GM12878 (cell line): Measurements from ENCODE around the gene TDRD9. TPM values are rescaled to one million over a fixed set of nuclear protein-coding genes. Genes with fewer than 3 reads are reported as not detected.

ENCODE experiments used
- ATAC-seq: fragments of 200-7000 bp; cut with Tn5 transposase; 3 replicates; pipeline ENCODE4 v1.9.1; 2020; ENCODE audit warnings: mild to moderate bottlenecking, moderate library complexity
- BruUV-seq: library from RNA; stranded (reverse); fragments of 400-500 nt; replicated peaks from 2 replicates; lab custom pipeline; 2021; lab: Mats Ljungman, UMichigan
- CTCF ChIA-PET: fragments of 300-600 bp; sonication (Branson Sonifier 250); formaldehyde crosslinking; extraction: SDS; loops from one replicate; lab custom pipeline; 2021; ENCODE audit warnings: inconsistent platforms; lab: Yijun Ruan, JAX
- POLR2A ChIA-PET: fragments of 350-600 bp; formaldehyde crosslinking; extraction: SDS; loops from one replicate; lab custom pipeline; 2021; ENCODE audit warnings: inconsistent platforms; lab: Charles Lee
- RAD21 ChIA-PET: fragments of 300-600 bp; sonication (Branson Sonifier 250); formaldehyde crosslinking; loops from one replicate; lab custom pipeline; 2023; ENCODE audit warnings: antibody characterized with exemption; ENCODE audit not compliant: unreplicated experiment; lab: Charles Lee
- SMC1A ChIA-PET: fragments of 300-600 bp; sonication (Branson Sonifier 250); formaldehyde crosslinking; loops from one replicate; lab custom pipeline; 2023; ENCODE audit not compliant: unreplicated experiment, uncharacterized antibody; lab: Charles Lee
- DNase-seq: peaks from one replicate; pipeline ENCODE4 v3.0.0-alpha.2; 2011; ENCODE audit warnings: low read depth, low spot score
- FAIRE-seq: peaks from 3 replicates; lab custom pipeline; 2011; peaks lifted over from hg19 to GRCh38; lab: Jason Lieb, UNC
- H2AFZ ChIP-seq: 2 replicates; pipeline ENCODE4 v1.6.0; 2011; ENCODE audit warnings: low read depth, low read length, control low read depth; ENCODE audit not compliant: control insufficient read depth
- H3K27ac ChIP-seq: 2 replicates; pipeline ENCODE4 v1.5.1; 2011; ENCODE audit warnings: control low read depth; ENCODE audit not compliant: control insufficient read depth, insufficient read depth
- H3K27me3 ChIP-seq, 2 experiments: replicated peaks in 1 of 2; 2 replicates each; pipeline versions ENCODE4 v1.6.0 to v1.6.1; 2011; ENCODE audit warnings: low read length in 1 of 2; ENCODE audit not compliant: control insufficient read depth in 2 of 2, insufficient read depth in 2 of 2
- H3K36me3 ChIP-seq, 2 experiments: 2 replicates each; pipeline ENCODE4 v1.5.1; 2011; ENCODE audit warnings: low read length in 1 of 2; ENCODE audit not compliant: control insufficient read depth in 2 of 2, insufficient read depth in 2 of 2
- H3K4me1 ChIP-seq: 2 replicates; pipeline ENCODE4 v1.6.1; 2011; ENCODE audit warnings: mild to moderate bottlenecking, low read length, moderate library complexity, mixed read lengths; ENCODE audit not compliant: control insufficient read depth, insufficient read depth
- H3K4me2 ChIP-seq: 2 replicates; pipeline ENCODE4 v1.6.0; 2011; ENCODE audit warnings: control low read depth; ENCODE audit not compliant: control insufficient read depth, insufficient read depth
- H3K4me3 ChIP-seq: fragments of 200-600 bp; sonication (generic); 2 replicates; pipeline ENCODE4 v1.5.1; 2016
- H3K79me2 ChIP-seq: 2 replicates; pipeline ENCODE4 v1.6.0; 2011; ENCODE audit warnings: low read length; ENCODE audit not compliant: control insufficient read depth, insufficient read depth
- H3K9ac ChIP-seq: 2 replicates; pipeline ENCODE4 v1.8.0; 2011; ENCODE audit warnings: low read length, control low read depth, mixed read lengths; ENCODE audit not compliant: control insufficient read depth, insufficient read depth
- H3K9me3 ChIP-seq: replicated peaks from 3 replicates; pipeline ENCODE4 v1.5.1; 2011; ENCODE audit warnings: mild to moderate bottlenecking, low read length; ENCODE audit not compliant: control insufficient read depth, insufficient read depth
- H4K20me1 ChIP-seq: 2 replicates; pipeline ENCODE4 v1.6.0; 2011; ENCODE audit not compliant: control insufficient read depth, insufficient read depth
- CBFB ChIP-seq: IDR thresholded peaks from 2 replicates; pipeline ENCODE4 v1.6.1; 2016; ENCODE audit warnings: antibody characterized with exemption, low read depth
- CREM ChIP-seq: IDR thresholded peaks from 2 replicates; pipeline ENCODE4 v1.6.1; 2014; ENCODE audit warnings: antibody characterized with exemption, low read depth
- GATAD2B ChIP-seq: fragments of 450-650 bp; conservative IDR thresholded peaks from 2 replicates; pipeline ENCODE4 v1.6.1; 2017; ENCODE audit warnings: low read depth, mild to moderate bottlenecking, moderate library complexity
- KDM1A ChIP-seq: fragments of 200-600 bp; sonication (generic); IDR thresholded peaks from 2 replicates; pipeline ENCODE4 v1.6.1; 2016; ENCODE audit warnings: borderline replicate concordance
- LARP7 ChIP-seq: fragments of 450-650 bp; IDR thresholded peaks from 2 replicates; pipeline ENCODE4 v1.6.1; 2017; ENCODE audit warnings: mild to moderate bottlenecking
- PAX5 ChIP-seq: IDR thresholded peaks from 2 replicates; pipeline ENCODE4 v1.6.1; 2011; ENCODE audit warnings: low read depth, low read length, borderline replicate concordance
- POLR2AphosphoS5 ChIP-seq: IDR thresholded peaks from 2 replicates; pipeline ENCODE4 v1.6.1; 2011; ENCODE audit warnings: mild to moderate bottlenecking, low read length, inconsistent platforms
- RBBP5 ChIP-seq: fragments of 200-600 bp; sonication (generic); conservative IDR thresholded peaks from 2 replicates; pipeline ENCODE4 v1.6.1; 2016
- SMC3 ChIP-seq: IDR thresholded peaks from 2 replicates; pipeline ENCODE4 v1.6.1; 2011; ENCODE audit warnings: low read length, improper control_type of control experiment, borderline replicate concordance
- SREBF1 ChIP-seq: IDR thresholded peaks from 2 replicates; pipeline ENCODE4 v1.6.1; 2012; ENCODE audit warnings: mild to moderate bottlenecking, low read length
- WGBS: methylation state at CpG from one replicate; pipeline ENCODE4 v1.1.6; 2016; ENCODE audit warnings: low lambda C conversion rate; ENCODE audit not compliant: insufficient replicate concordance, insufficient coverage; ENCODE audit errors: missing lambda C conversion rate; 5-methylcytosine and 5-hydroxymethylcytosine counted together
- in situ Hi-C: fragments of 300-500 bp; cut with MboI; formaldehyde crosslinking; loops from 9 replicates; pipeline ENCODE4 v1.14.3; 2018; ENCODE audit warnings: mixed read lengths
- intact Hi-C: fragments of 100-400 bp; cut with micrococcal nuclease; formaldehyde crosslinking; loops from one replicate; pipeline ENCODE4 v1.14.2; 2022; ENCODE audit not compliant: unreplicated experiment
- polyA plus RNA-seq, 11 experiments: library from polyadenylated mRNA; depleted of rRNA in 4 of 11; unstranded in 6 of 11; stranded (reverse) in 5 of 11; fragments of >200 nt; fragmentation: Nextera tagmentation in 4 of 11; fragmentation: Illumina TruSeq in 1 of 11; extraction: Ambion mirVana in 4 of 11; extraction: Trizol in 1 of 11; gene quantifications; 1 replicate in 1 of 11; 2 replicates in 10 of 11; pipeline versions ENCODE4 v1.2.1 to v1.2.3, GENCODE V29; 2011 to 2016; ENCODE audit warnings: inconsistent platforms in 2 of 11, missing spikeins in 2 of 11, low read depth in 1 of 11
- total RNA-seq, 4 experiments: library from RNA; depleted of rRNA in 3 of 4; stranded (reverse); fragments of >200 nt in 3 of 4; fragmentation: Illumina TruSeq in 1 of 4; extraction: Trizol in 1 of 4; gene quantifications; 2 replicates each; pipeline versions ENCODE4 v1.2.1 to v1.2.3, GENCODE V29; 2013 to 2021
- TF ChIP-seq, protein P1 (sequence below): fragments of 150-350 bp; IDR thresholded peaks from 2 replicates; pipeline ENCODE4 v1.6.1; 2016; ENCODE audit warnings: low read depth, low read length

Gene TDRD9
- total and polyA plus RNA-seq, 10 of the 15 experiments (the other 5 are each of a cell fraction or from before 2014, with no cell fraction given): 0.12 TPM; not detected in 9

DNA sequence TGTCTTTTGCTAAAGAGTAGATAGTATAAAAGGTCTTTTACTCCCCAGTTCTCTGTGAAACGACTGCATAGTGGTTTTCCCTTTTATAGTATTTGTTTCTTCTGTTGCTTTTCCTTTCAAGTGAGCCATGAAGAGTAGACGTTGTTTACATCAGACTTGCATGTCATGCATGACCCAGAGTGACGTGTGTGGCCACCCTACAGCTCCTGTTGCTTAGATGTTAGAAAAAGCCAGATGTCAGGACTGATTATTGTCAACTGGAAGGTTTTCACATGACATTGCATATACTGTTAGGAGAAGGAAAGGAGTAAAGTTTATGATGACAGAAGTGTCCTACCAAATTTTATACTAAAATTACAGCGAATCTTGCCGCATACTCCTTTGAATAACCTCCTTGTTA, 15.4 kb downstream of the TDRD9 start:
- H3K4me2 ChIP-seq: no peak overlapping the region
- POLR2A ChIA-PET: interaction anchor here (1.0 kb wide), 1 partner anchor 24 kb away, joined by 3 read pairs; no protein-coding TSS in a partner anchor
- no peak overlapping the region for H3K27ac ChIP-seq
- no peak overlapping the region for H3K4me3 ChIP-seq
- FAIRE-seq (no peak), ATAC-seq (no peak), DNase-seq (no peak)
- 37% methylated on average over 5 of the region's 5 CpGs for WGBS
- H3K27me3 ChIP-seq: peaks cover 0 to 6% of the 10 kb centered on the region in 2 experiments; a peak in 3 of 4 replicates
- RAD21 ChIA-PET: no interaction called here
- intact Hi-C loops: no loop called here
- SMC1A ChIA-PET: no interaction called here
- H4K20me1 ChIP-seq: no peaks in the 10 kb centered on the region
- no peaks in the 10 kb centered on the region for H3K9me3 ChIP-seq
- in situ Hi-C loops: no loop called here
- H3K79me2 ChIP-seq: no peaks in the 10 kb centered on the region
- CTCF ChIA-PET: no interaction called here
- no peak for TF ChIP-seq SREBF1
- no peak for TF ChIP-seq GATAD2B
- no peak for TF ChIP-seq RBBP5
- no peak for TF ChIP-seq SMC3
- no peak for TF ChIP-seq LARP7
- TF ChIP-seq POLR2AphosphoS5: no peak
- no peak for TF ChIP-seq PAX5
- TF ChIP-seq, protein P1, sequence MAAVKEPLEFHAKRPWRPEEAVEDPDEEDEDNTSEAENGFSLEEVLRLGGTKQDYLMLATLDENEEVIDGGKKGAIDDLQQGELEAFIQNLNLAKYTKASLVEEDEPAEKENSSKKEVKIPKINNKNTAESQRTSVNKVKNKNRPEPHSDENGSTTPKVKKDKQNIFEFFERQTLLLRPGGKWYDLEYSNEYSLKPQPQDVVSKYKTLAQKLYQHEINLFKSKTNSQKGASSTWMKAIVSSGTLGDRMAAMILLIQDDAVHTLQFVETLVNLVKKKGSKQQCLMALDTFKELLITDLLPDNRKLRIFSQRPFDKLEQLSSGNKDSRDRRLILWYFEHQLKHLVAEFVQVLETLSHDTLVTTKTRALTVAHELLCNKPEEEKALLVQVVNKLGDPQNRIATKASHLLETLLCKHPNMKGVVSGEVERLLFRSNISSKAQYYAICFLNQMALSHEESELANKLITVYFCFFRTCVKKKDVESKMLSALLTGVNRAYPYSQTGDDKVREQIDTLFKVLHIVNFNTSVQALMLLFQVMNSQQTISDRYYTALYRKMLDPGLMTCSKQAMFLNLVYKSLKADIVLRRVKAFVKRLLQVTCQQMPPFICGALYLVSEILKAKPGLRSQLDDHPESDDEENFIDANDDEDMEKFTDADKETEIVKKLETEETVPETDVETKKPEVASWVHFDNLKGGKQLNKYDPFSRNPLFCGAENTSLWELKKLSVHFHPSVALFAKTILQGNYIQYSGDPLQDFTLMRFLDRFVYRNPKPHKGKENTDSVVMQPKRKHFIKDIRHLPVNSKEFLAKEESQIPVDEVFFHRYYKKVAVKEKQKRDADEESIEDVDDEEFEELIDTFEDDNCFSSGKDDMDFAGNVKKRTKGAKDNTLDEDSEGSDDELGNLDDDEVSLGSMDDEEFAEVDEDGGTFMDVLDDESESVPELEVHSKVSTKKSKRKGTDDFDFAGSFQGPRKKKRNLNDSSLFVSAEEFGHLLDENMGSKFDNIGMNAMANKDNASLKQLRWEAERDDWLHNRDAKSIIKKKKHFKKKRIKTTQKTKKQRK: no peak
- TF ChIP-seq KDM1A: no peak
- no peak for TF ChIP-seq CREM
- no peak for TF ChIP-seq CBFB
- H3K36me3 ChIP-seq: no peaks in the 10 kb centered on the region
- no peaks in the 10 kb centered on the region for H3K4me1 ChIP-seq
- no TSS peak for BruUV-seq
- no peak overlapping the region for H3K9ac ChIP-seq
- H2AFZ ChIP-seq: no peak overlapping the region
